ENCODE measurements around the gene PROM2.

Gene PROM2

GRCh38 chr2:95278637-95279225, 4.5 kb downstream of the PROM2 start:
- TF ChIP-seq CTCF (IDR thresholded peaks at IDR 0.05; ENCODE audit: low read depth, low read length, missing control alignments) = no peak
- H3K4me3 ChIP-seq (ENCODE audit: low read depth, low read length) = no peak overlapping the region
- DNase-seq (ENCODE audit: low read depth) = no peak

DNA sequence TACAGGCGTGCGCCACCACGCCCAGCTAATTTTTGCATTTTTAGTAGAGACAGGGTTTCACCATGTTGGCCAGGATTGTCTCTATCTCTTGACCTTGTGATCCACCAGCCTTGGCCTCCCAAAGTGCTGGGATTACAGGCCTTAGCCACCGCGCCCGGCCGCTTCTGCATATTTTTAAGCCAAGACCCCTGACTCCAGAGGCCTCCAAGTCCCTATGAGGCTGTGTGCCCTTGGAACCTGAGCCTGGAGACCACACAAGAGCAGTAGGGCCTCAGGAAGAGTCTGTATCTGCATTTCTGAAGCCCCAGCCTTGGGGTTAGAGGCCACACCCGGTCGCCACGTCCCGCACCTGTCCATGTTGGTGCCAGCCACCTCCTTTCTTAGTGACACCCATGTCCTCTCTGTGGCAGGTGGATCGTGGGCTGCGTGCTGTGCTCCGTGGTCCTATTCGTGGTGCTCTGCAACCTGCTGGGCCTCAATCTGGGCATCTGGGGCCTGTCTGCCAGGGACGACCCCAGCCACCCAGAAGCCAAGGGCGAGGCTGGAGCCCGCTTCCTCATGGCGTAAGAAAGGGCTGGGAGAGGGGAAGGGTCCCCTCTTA, 5.3 kb downstream of the PROM2 start:
- no peak for TF ChIP-seq CTCF (IDR thresholded peaks at IDR 0.05; ENCODE audit: low read depth, low read length, missing control alignments)
- no peak for DNase-seq (ENCODE audit: low read depth)
- no peak overlapping the region for H3K4me3 ChIP-seq (ENCODE audit: low read depth, low read length)

DNA sequence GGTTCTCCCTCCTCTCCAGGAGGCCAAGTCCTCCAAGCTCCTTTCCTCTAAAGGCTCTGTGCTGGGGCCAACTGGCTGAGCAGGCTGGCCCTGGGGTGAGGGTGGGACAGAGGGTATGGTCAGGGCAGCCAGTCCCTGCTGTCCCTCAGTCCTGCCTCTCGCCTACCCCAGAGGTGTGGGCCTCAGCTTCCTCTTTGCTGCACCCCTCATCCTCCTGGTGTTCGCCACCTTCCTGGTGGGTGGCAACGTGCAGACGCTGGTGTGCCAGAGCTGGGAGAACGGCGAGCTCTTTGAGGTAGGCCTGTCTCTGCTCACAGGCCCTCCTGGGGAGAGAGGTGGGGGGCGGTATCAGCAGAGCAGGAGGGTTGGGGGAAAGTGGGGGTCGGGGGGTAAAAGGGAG, 6.8 kb downstream of the PROM2 start:
- no peak for TF ChIP-seq CTCF (IDR thresholded peaks at IDR 0.05; ENCODE audit: low read depth, low read length, missing control alignments)
- no peak for DNase-seq (ENCODE audit: low read depth)
- H3K4me3 ChIP-seq (ENCODE audit: low read depth, low read length) = no peak overlapping the region

DNA sequence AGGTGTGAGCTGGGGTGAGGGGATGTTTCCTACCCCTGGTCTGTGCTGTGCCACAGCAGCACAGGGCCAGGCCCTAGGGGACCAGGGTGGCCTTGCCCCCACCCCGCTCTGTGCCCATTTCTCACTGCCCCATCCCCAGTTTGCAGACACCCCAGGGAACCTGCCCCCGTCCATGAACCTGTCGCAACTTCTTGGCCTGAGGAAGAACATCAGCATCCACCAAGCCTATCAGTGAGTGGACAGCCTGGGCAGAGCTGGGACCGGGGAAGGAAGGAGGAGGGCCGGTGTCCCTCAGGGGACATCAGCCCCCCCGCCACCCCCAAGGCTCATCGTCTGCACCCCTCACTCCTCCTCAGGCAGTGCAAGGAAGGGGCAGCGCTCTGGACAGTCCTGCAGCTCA, 7.5 kb downstream of the PROM2 start:
- TF ChIP-seq CTCF (IDR thresholded peaks at IDR 0.05; ENCODE audit: low read depth, low read length, missing control alignments) = no peak
- no peak for DNase-seq (ENCODE audit: low read depth)
- no peak overlapping the region for H3K4me3 ChIP-seq (ENCODE audit: low read depth, low read length)

GRCh38 chr2:95282458-95282857, 8.2 kb downstream of the PROM2 start:
- DNase-seq (ENCODE audit: low read depth) = no peak
- H3K4me3 ChIP-seq (ENCODE audit: low read depth, low read length) = no peak overlapping the region
- no peak for TF ChIP-seq CTCF (IDR thresholded peaks at IDR 0.05; ENCODE audit: low read depth, low read length, missing control alignments)

DNA sequence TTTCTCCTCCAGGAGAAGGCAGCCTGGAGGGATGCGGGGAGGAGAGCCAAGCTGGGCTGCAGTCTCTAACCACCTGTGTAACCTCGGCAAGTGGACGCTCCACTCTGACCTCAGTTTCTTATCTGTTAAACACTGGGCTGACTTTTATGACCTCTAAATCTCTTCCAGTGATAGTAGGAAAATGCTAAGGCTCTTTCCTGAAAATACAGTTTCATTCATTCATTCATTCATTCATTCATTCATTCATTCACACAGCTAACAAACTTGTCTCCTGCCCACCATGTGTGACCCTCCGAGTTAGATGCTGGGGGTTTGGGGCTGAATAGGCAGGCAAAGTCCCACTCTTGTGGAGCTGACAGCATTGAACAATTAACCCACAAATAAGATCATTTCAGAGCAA, 9.3 kb downstream of the PROM2 start:
- no peak overlapping the region for H3K4me3 ChIP-seq (ENCODE audit: low read depth, low read length)
- TF ChIP-seq CTCF (IDR thresholded peaks at IDR 0.05; ENCODE audit: low read depth, low read length, missing control alignments) = no peak
- DNase-seq (ENCODE audit: low read depth) = no peak
